ENCODE measurements around the gene NTF4.

DNA sequence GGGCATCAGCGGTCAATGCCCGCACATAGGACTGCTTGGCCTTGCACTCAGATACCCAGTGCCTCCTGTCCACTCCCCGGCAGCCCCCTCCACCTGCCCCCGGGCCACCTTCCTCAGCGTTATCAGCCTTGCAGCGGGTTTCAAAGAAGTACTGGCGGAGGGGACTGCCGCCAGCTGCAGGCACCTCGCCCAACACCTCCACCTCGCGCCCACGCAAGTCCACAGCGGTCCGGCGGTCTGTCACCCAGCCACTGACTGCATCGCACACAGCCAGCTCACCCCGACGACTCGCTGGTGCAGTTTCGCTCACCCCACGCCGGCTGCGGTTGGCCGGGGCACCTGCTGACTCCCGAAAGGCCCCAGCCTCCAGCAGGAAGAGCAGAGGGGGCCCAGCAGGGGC lies 3.2 kb downstream of the NTF4 start:
- TF ChIP-seq, protein P1, sequence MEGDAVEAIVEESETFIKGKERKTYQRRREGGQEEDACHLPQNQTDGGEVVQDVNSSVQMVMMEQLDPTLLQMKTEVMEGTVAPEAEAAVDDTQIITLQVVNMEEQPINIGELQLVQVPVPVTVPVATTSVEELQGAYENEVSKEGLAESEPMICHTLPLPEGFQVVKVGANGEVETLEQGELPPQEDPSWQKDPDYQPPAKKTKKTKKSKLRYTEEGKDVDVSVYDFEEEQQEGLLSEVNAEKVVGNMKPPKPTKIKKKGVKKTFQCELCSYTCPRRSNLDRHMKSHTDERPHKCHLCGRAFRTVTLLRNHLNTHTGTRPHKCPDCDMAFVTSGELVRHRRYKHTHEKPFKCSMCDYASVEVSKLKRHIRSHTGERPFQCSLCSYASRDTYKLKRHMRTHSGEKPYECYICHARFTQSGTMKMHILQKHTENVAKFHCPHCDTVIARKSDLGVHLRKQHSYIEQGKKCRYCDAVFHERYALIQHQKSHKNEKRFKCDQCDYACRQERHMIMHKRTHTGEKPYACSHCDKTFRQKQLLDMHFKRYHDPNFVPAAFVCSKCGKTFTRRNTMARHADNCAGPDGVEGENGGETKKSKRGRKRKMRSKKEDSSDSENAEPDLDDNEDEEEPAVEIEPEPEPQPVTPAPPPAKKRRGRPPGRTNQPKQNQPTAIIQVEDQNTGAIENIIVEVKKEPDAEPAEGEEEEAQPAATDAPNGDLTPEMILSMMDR (IDR thresholded peaks at IDR 0.05 in 2 of 3, conservative IDR thresholded peaks at IDR 0.05 in 1 of 3; ENCODE audit: borderline replicate concordance in 1 of 3, insufficient read depth in 1 of 3, low read depth in 2 of 3, low read length in 2 of 3): no peak
- TF ChIP-seq FOSL1 (IDR thresholded peaks at IDR 0.05; ENCODE audit: low read depth) (no peak), EZH2 (IDR thresholded peaks at IDR 0.05) (no peak), POLR2A (IDR thresholded peaks at IDR 0.05; ENCODE audit: borderline replicate concordance, extremely low read depth, insufficient read depth, insufficient read length) (no peak), SIN3A (IDR thresholded peaks at IDR 0.05; ENCODE audit: low read depth) (no peak), YY1 (IDR thresholded peaks at IDR 0.05; ENCODE audit: extremely low read depth, insufficient replicate concordance, low read depth, low read length) (no peak), RAD21 (IDR thresholded peaks at IDR 0.05; ENCODE audit: low read depth) (no peak), ZNF274 (IDR thresholded peaks at IDR 0.05; ENCODE audit: low read depth, low read length) (no peak), CEBPB (IDR thresholded peaks at IDR 0.05; ENCODE audit: low read depth) (no peak), ZFX (IDR thresholded peaks at IDR 0.05) (no peak), POLR2AphosphoS5 (IDR thresholded peaks at IDR 0.05; ENCODE audit: low read depth, low read length) (no peak)
- TF ChIP-seq, protein P2, sequence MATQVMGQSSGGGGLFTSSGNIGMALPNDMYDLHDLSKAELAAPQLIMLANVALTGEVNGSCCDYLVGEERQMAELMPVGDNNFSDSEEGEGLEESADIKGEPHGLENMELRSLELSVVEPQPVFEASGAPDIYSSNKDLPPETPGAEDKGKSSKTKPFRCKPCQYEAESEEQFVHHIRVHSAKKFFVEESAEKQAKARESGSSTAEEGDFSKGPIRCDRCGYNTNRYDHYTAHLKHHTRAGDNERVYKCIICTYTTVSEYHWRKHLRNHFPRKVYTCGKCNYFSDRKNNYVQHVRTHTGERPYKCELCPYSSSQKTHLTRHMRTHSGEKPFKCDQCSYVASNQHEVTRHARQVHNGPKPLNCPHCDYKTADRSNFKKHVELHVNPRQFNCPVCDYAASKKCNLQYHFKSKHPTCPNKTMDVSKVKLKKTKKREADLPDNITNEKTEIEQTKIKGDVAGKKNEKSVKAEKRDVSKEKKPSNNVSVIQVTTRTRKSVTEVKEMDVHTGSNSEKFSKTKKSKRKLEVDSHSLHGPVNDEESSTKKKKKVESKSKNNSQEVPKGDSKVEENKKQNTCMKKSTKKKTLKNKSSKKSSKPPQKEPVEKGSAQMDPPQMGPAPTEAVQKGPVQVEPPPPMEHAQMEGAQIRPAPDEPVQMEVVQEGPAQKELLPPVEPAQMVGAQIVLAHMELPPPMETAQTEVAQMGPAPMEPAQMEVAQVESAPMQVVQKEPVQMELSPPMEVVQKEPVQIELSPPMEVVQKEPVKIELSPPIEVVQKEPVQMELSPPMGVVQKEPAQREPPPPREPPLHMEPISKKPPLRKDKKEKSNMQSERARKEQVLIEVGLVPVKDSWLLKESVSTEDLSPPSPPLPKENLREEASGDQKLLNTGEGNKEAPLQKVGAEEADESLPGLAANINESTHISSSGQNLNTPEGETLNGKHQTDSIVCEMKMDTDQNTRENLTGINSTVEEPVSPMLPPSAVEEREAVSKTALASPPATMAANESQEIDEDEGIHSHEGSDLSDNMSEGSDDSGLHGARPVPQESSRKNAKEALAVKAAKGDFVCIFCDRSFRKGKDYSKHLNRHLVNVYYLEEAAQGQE (IDR thresholded peaks at IDR 0.05; ENCODE audit: low read depth): no peak
- TF ChIP-seq, protein P3, sequence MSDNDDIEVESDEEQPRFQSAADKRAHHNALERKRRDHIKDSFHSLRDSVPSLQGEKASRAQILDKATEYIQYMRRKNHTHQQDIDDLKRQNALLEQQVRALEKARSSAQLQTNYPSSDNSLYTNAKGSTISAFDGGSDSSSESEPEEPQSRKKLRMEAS (IDR thresholded peaks at IDR 0.05): no peak
- TF ChIP-seq, protein P4, sequence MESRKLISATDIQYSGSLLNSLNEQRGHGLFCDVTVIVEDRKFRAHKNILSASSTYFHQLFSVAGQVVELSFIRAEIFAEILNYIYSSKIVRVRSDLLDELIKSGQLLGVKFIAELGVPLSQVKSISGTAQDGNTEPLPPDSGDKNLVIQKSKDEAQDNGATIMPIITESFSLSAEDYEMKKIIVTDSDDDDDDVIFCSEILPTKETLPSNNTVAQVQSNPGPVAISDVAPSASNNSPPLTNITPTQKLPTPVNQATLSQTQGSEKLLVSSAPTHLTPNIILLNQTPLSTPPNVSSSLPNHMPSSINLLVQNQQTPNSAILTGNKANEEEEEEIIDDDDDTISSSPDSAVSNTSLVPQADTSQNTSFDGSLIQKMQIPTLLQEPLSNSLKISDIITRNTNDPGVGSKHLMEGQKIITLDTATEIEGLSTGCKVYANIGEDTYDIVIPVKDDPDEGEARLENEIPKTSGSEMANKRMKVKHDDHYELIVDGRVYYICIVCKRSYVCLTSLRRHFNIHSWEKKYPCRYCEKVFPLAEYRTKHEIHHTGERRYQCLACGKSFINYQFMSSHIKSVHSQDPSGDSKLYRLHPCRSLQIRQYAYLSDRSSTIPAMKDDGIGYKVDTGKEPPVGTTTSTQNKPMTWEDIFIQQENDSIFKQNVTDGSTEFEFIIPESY (IDR thresholded peaks at IDR 0.05; ENCODE audit: extremely low read depth, insufficient replicate concordance, low read length): no peak
